Liver (tissue), 9 donors: ENCODE data around the gene ACTR3C. TPM values are rescaled to one million over a fixed set of nuclear protein-coding genes. Genes with fewer than 3 reads are reported as not detected.

Experiments
- DNase-seq: peaks from one replicate; pipeline ENCODE4 v3.0.0-alpha.2; 2017; ENCODE audit warnings: low spot score
- H3K27ac ChIP-seq, 2 donors: one replicate each; pipeline ENCODE4 v1.7.0; 2013; ENCODE audit warnings: inconsistent platforms in 2 of 2, low read length in 2 of 2, control low read depth in 1 of 2, low read depth in 1 of 2, mild to moderate bottlenecking in 1 of 2
- H3K27me3 ChIP-seq, 4 donors: one replicate each; pipeline versions ENCODE4 v1.6.1 to v1.7.0; 2013; ENCODE audit warnings: low read length in 3 of 4, inconsistent platforms in 1 of 4, mild to moderate bottlenecking in 1 of 4, moderate library complexity in 1 of 4; ENCODE audit not compliant: control insufficient read depth in 4 of 4, insufficient read depth in 4 of 4
- H3K36me3 ChIP-seq, 4 donors: one replicate each; pipeline versions ENCODE4 v1.6.1 to v1.7.0; 2013; ENCODE audit warnings: low read length in 3 of 4, mild to moderate bottlenecking in 3 of 4, low read depth in 1 of 4, moderate library complexity in 1 of 4; ENCODE audit not compliant: control insufficient read depth in 4 of 4, insufficient read depth in 3 of 4
- H3K4me1 ChIP-seq, 4 donors: one replicate each; pipeline versions ENCODE4 v1.6.1 to v1.7.0; 2013; ENCODE audit warnings: low read length in 3 of 4, mild to moderate bottlenecking in 3 of 4, moderate library complexity in 1 of 4; ENCODE audit not compliant: control insufficient read depth in 4 of 4, insufficient read depth in 4 of 4
- H3K4me3 ChIP-seq, 3 donors: one replicate each; pipeline versions ENCODE4 v1.6.1 to v1.7.0; 2013; ENCODE audit warnings: low read length in 3 of 3, control low read depth in 1 of 3, low read depth in 1 of 3, mild to moderate bottlenecking in 1 of 3
- H3K9ac ChIP-seq, 2 donors: one replicate each; pipeline ENCODE4 v1.7.0; 2013; ENCODE audit warnings: low read length in 2 of 2, mild to moderate bottlenecking in 2 of 2, moderate library complexity in 2 of 2, control low read depth in 1 of 2, low read depth in 1 of 2
- H3K9me3 ChIP-seq, 4 donors: one replicate each; pipeline versions ENCODE4 v1.6.1 to v1.7.0; 2013; ENCODE audit warnings: low read length in 3 of 4; ENCODE audit not compliant: control insufficient read depth in 4 of 4
- ATF3 ChIP-seq: IDR thresholded peaks from 2 replicates; pipeline ENCODE4 v1.6.1; 2016; ENCODE audit warnings: antibody characterized with exemption
- CTCF ChIP-seq: fragments of 150-350 bp; IDR thresholded peaks from 2 replicates; pipeline ENCODE4 v1.5.1; 2017; ENCODE audit warnings: improper control_type of control experiment, low read depth, low read length; ENCODE audit not compliant: missing input control
- EGR1 ChIP-seq, 2 donors: IDR thresholded peaks; 2 replicates each; pipeline ENCODE4 v1.6.1; 2016 to 2018; ENCODE audit warnings: antibody characterized with exemption in 2 of 2, low read depth in 2 of 2
- FOXA1 ChIP-seq: IDR thresholded peaks from 2 replicates; pipeline ENCODE4 v1.6.1; 2016; ENCODE audit warnings: antibody characterized with exemption
- FOXA2 ChIP-seq: IDR thresholded peaks from 2 replicates; pipeline ENCODE4 v1.6.1; 2016; ENCODE audit warnings: antibody characterized with exemption
- GABPA ChIP-seq, 2 donors: IDR thresholded peaks in 1 of 2; conservative IDR thresholded peaks in 1 of 2; 2 replicates each; pipeline ENCODE4 v1.6.1; 2016; ENCODE audit warnings: antibody characterized with exemption in 2 of 2, mild to moderate bottlenecking in 1 of 2, moderate library complexity in 1 of 2
- HNF4A ChIP-seq, 2 donors: conservative IDR thresholded peaks; 2 replicates each; pipeline ENCODE4 v1.6.1; 2016; ENCODE audit warnings: antibody characterized with exemption in 2 of 2, mild to moderate bottlenecking in 2 of 2
- HNF4G ChIP-seq: IDR thresholded peaks from 2 replicates; pipeline ENCODE4 v1.6.1; 2016; ENCODE audit warnings: antibody characterized with exemption
- JUND ChIP-seq, 2 donors: IDR thresholded peaks; 2 replicates each; pipeline ENCODE4 v1.6.1; 2016; ENCODE audit warnings: antibody characterized with exemption in 2 of 2
- MAX ChIP-seq: IDR thresholded peaks from 2 replicates; pipeline ENCODE4 v1.6.1; 2016; ENCODE audit warnings: antibody characterized with exemption
- NR2F2 ChIP-seq: IDR thresholded peaks from 2 replicates; pipeline ENCODE4 v1.6.1; 2016; ENCODE audit warnings: antibody characterized with exemption
- RAD21 ChIP-seq, 2 donors: IDR thresholded peaks; 2 replicates each; pipeline ENCODE4 v1.6.1; 2016; ENCODE audit warnings: antibody characterized with exemption in 2 of 2, mild to moderate bottlenecking in 2 of 2
- REST ChIP-seq: IDR thresholded peaks from 2 replicates; pipeline ENCODE4 v1.6.1; 2016; ENCODE audit warnings: antibody characterized with exemption, mild to moderate bottlenecking
- RXRA ChIP-seq, 2 donors: IDR thresholded peaks; 2 replicates each; pipeline ENCODE4 v1.6.1; 2017 to 2018; ENCODE audit warnings: antibody characterized with exemption in 2 of 2, mild to moderate bottlenecking in 1 of 2
- SP1 ChIP-seq: IDR thresholded peaks from 2 replicates; pipeline ENCODE4 v1.6.1; 2018; ENCODE audit warnings: antibody characterized with exemption, mild to moderate bottlenecking
- TAF1 ChIP-seq: conservative IDR thresholded peaks from 2 replicates; pipeline ENCODE4 v1.6.1; 2016; ENCODE audit warnings: antibody characterized with exemption, mild to moderate bottlenecking
- YY1 ChIP-seq: IDR thresholded peaks from 2 replicates; pipeline ENCODE4 v1.6.1; 2016; ENCODE audit warnings: antibody characterized with exemption, mild to moderate bottlenecking
- ZBTB33 ChIP-seq: IDR thresholded peaks from 2 replicates; pipeline ENCODE4 v1.6.1; 2016; ENCODE audit warnings: antibody characterized with exemption
- WGBS: extraction: QIAGEN DNeasy Blood & Tissue Kit; methylation state at CpG from one replicate; pipeline ENCODE4 v1.1.7; 2013; 5-methylcytosine and 5-hydroxymethylcytosine counted together
- polyA plus RNA-seq, 2 donors: library from polyadenylated mRNA; stranded (reverse) in 1 of 2; unstranded in 1 of 2; fragments of 200-250 nt in 1 of 2; fragments of >200 nt in 1 of 2; fragmentation: Nextera tagmentation in 1 of 2; extraction: Ambion mirVana in 1 of 2; gene quantifications; one replicate each; pipeline versions ENCODE4 v1.2.1 to v1.2.3, GENCODE V29; 2013 to 2015
- total RNA-seq, 2 donors: library from RNA; depleted of rRNA; stranded (reverse); fragments of >200 nt; gene quantifications; one replicate each; pipeline ENCODE4 v1.2.3, GENCODE V29; 2014
- donor health status: healthy.
- donor health status: healthy.
- donor health status: healthy.
- donor health status: healthy.
- donor health status: healthy.

Gene ACTR3C
- total and polyA plus RNA-seq, 4 donors, result 3.0 to 61.7 (median 28.3) TPM

GRCh38 chr7:150365194-150365593 lies 41.8 kb upstream of the ACTR3C start:
- no peaks in the 10 kb centered on the region for H3K36me3 ChIP-seq
- DNase-seq, result no peak
- no peak overlapping the region for H3K9ac ChIP-seq
- no peaks in the 10 kb centered on the region for H3K27me3 ChIP-seq
- 90% methylated on average over 10 of the region's 10 CpGs for WGBS
- TF ChIP-seq FOXA1 (no peak), EGR1 (IDR thresholded peaks at IDR 0.05; ENCODE audit: low read depth in 2 of 2) (no peak), JUND (IDR thresholded peaks at IDR 0.05) (no peak), RAD21 (IDR thresholded peaks at IDR 0.05) (no peak), HNF4G (no peak), ATF3 (no peak), GABPA (IDR thresholded peaks at IDR 0.05 in 1 of 2, conservative IDR thresholded peaks at IDR 0.05 in 1 of 2) (no peak), SP1 (no peak), CTCF (no peak), FOXA2 (no peak), TAF1 (no peak), MAX (no peak), HNF4A (conservative IDR thresholded peaks at IDR 0.05) (no peak), RXRA (IDR thresholded peaks at IDR 0.05) (no peak), NR2F2 (no peak), REST (no peak), ZBTB33 (no peak)
- H3K9me3 ChIP-seq, result no peaks in the 10 kb centered on the region
- peaks cover 0 to 22% (median 15%) of the 10 kb centered on the region in 4 donors for H3K4me1 ChIP-seq
- H3K4me3 ChIP-seq, result no peak overlapping the region
- no peak overlapping the region for H3K27ac ChIP-seq

- no peak for DNase-seq
- Histone ChIP-seq H3K27me3 (no peaks in the 10 kb centered on the region), H3K4me1 (peaks cover 0 to 12% (median 7%) of the 10 kb centered on the region in 4 donors), H3K36me3 (no peaks in the 10 kb centered on the region), H3K9ac (no peak overlapping the region), H3K27ac (no peak overlapping the region), H3K9me3 (no peaks in the 10 kb centered on the region), H3K4me3 (no peak overlapping the region)
- no peak for TF ChIP-seq HNF4A (conservative IDR thresholded peaks at IDR 0.05)
- TF ChIP-seq RAD21 (IDR thresholded peaks at IDR 0.05), result no peak
- TF ChIP-seq CTCF, result no peak
- TF ChIP-seq YY1, result no peak
- no peak for TF ChIP-seq RXRA (IDR thresholded peaks at IDR 0.05)
- no peak for TF ChIP-seq GABPA (IDR thresholded peaks at IDR 0.05 in 1 of 2, conservative IDR thresholded peaks at IDR 0.05 in 1 of 2)
- WGBS, result 86% methylated on average over 5 of the region's 5 CpGs
These were observed 40.5 kb upstream of the ACTR3C start for GRCh38 chr7:150363872-150364271.
